ENCODE data around the gene MAPK7.

The MAPK7 gene

GRCh38 chr17:19399750-19400450 lies 21.6 kb downstream of the MAPK7 start:
- no peak overlapping the region for H3K4me3 ChIP-seq (replicated peaks; ENCODE audit: low read depth, low read length)
- no peak for TF ChIP-seq CTCF (IDR thresholded peaks at IDR 0.05; ENCODE audit: low read length, missing control alignments)
- DNase-seq (ENCODE audit: low read depth): no peak

- no peak for TF ChIP-seq CTCF (IDR thresholded peaks at IDR 0.05; ENCODE audit: low read length, missing control alignments)
- H3K4me3 ChIP-seq (replicated peaks; ENCODE audit: low read depth, low read length): no peak overlapping the region
- no peak for DNase-seq (ENCODE audit: low read depth)
Observed at GRCh38 chr17:19401321-19402010, 23.2 kb downstream of the MAPK7 start.

DNA sequence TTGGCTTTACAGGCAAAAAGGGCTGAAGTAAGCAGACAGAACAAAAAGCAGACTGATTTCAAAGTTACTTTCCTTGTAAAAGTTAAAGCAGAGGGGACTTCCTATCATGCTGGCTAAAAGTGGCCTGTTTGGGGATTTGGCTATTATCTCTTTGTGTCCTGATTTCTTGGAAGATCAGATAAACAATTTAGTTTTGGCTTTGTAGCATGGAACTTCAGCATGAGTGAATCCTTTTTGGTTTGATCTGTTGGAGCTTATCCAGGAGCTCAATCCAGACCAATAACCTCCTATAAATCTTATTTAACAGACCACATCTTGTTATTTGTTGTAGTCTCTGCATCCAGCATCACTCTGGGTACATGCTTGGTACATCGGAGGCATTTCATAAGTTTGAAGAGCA lies 23.9 kb downstream of the MAPK7 start:
- DNase-seq (ENCODE audit: low read depth): no peak
- no peak overlapping the region for H3K4me3 ChIP-seq (replicated peaks; ENCODE audit: low read depth, low read length)
- no peak for TF ChIP-seq CTCF (IDR thresholded peaks at IDR 0.05; ENCODE audit: low read length, missing control alignments)

GRCh38 chr17:19403021-19403420 lies 24.7 kb downstream of the MAPK7 start:
- no peak for DNase-seq (ENCODE audit: low read depth)
- no peak overlapping the region for H3K4me3 ChIP-seq (replicated peaks; ENCODE audit: low read depth, low read length)
- no peak for TF ChIP-seq CTCF (IDR thresholded peaks at IDR 0.05; ENCODE audit: low read length, missing control alignments)

GRCh38 chr17:19404264-19404663 lies 26.0 kb downstream of the MAPK7 start:
- no peak for TF ChIP-seq CTCF (IDR thresholded peaks at IDR 0.05; ENCODE audit: low read length, missing control alignments)
- no peak overlapping the region for H3K4me3 ChIP-seq (replicated peaks; ENCODE audit: low read depth, low read length)
- DNase-seq (ENCODE audit: low read depth): no peak

DNA sequence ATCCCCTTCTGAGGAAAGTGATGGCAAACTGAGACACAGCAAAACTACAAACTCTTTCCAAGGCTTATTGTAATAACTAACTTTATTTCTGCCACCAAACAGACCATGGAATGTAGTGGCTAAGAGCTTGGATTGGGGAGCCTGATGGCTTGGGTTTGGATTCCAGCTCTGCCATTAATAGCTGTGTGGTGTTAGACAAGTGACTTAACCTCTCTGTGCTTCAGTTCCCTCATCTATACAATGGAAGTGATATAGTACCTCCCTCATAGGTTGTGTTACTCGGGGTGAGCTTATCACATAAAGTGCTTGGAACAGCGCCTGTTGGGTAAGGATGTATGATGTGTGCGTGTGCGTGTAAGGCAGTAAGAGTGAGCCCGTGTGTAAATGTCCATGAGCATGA lies 26.8 kb downstream of the MAPK7 start:
- no peak for DNase-seq (ENCODE audit: low read depth)
- no peak overlapping the region for H3K4me3 ChIP-seq (replicated peaks; ENCODE audit: low read depth, low read length)
- TF ChIP-seq CTCF (IDR thresholded peaks at IDR 0.05; ENCODE audit: low read length, missing control alignments): no peak
